Tibial nerve (tissue), 4 donors: ENCODE results near the gene TGFB1. TPM values are rescaled to one million over a fixed set of nuclear protein-coding genes. Genes with fewer than 3 reads are reported as not detected.

ENCODE experiments used
- DNase-seq, 2 donors: peaks; one replicate each; pipeline ENCODE4 v3.0.0-alpha.2; 2019; ENCODE audit warnings: low spot score in 2 of 2
- H3K27ac ChIP-seq, 4 donors: fragments of 200-600 bp; sonication (generic) in 3 of 4; one replicate each; pipeline ENCODE4 v1.5.1; 2017 to 2019; ENCODE audit warnings: mild to moderate bottlenecking in 1 of 4
- H3K27me3 ChIP-seq, 2 donors: fragments of 200-600 bp; sonication (generic) in 1 of 2; one replicate each; pipeline versions ENCODE4 v1.5.1 to v1.6.0; 2017 to 2019
- H3K36me3 ChIP-seq, 3 donors: fragments of 200-600 bp; sonication (generic); one replicate each; pipeline ENCODE4 v1.5.1; 2018 to 2019
- H3K4me1 ChIP-seq, 4 donors: fragments of 200-600 bp; sonication (generic) in 3 of 4; one replicate each; pipeline ENCODE4 v1.5.1; 2017 to 2019
- H3K4me3 ChIP-seq, 4 donors: fragments of 200-600 bp; sonication (generic) in 3 of 4; one replicate each; pipeline ENCODE4 v1.5.1; 2017 to 2019; ENCODE audit warnings: mild to moderate bottlenecking in 1 of 4, moderate library complexity in 1 of 4
- H3K9me3 ChIP-seq, 4 donors: fragments of 200-600 bp; sonication (generic) in 3 of 4; one replicate each; pipeline ENCODE4 v1.5.1; 2017 to 2019
- EP300 ChIP-seq, 2 donors: sonication (generic); formaldehyde crosslinking; IDR thresholded peaks; one replicate each; pipeline ENCODE4 v1.6.1; 2017; ENCODE audit warnings: antibody characterized with exemption in 2 of 2, mild to moderate bottlenecking in 1 of 2
- POLR2A ChIP-seq, 2 donors: fragments of 450-650 bp; IDR thresholded peaks; one replicate each; pipeline ENCODE4 v1.6.1; 2017; ENCODE audit warnings: antibody characterized with exemption in 2 of 2, mild to moderate bottlenecking in 2 of 2, moderate library complexity in 2 of 2
- WGBS, 2 donors: methylation state at CpG; one replicate each; pipeline ENCODE4 v1.1.5; 2018; 5-methylcytosine and 5-hydroxymethylcytosine counted together
- total RNA-seq, 4 donors: library from RNA; depleted of rRNA; stranded (reverse); fragments of >200 nt; gene quantifications; one replicate each; pipeline ENCODE4 v1.1.0, GENCODE V29; 2016
- TF ChIP-seq, protein P1 (sequence below), 5 experiments: fragments of 200-600 bp in 3 of 5; fragments of 450-650 bp in 2 of 5; sonication (generic) in 3 of 5; IDR thresholded peaks; one replicate each; pipeline ENCODE4 v1.5.1; 2016 to 2019; ENCODE audit warnings: antibody characterized with exemption in 5 of 5, mild to moderate bottlenecking in 3 of 5, moderate library complexity in 2 of 5

The TGFB1 gene
- total RNA-seq, 4 donors from 2014 or later, result 14.6 to 31.8 (median 23.9) TPM

DNA sequence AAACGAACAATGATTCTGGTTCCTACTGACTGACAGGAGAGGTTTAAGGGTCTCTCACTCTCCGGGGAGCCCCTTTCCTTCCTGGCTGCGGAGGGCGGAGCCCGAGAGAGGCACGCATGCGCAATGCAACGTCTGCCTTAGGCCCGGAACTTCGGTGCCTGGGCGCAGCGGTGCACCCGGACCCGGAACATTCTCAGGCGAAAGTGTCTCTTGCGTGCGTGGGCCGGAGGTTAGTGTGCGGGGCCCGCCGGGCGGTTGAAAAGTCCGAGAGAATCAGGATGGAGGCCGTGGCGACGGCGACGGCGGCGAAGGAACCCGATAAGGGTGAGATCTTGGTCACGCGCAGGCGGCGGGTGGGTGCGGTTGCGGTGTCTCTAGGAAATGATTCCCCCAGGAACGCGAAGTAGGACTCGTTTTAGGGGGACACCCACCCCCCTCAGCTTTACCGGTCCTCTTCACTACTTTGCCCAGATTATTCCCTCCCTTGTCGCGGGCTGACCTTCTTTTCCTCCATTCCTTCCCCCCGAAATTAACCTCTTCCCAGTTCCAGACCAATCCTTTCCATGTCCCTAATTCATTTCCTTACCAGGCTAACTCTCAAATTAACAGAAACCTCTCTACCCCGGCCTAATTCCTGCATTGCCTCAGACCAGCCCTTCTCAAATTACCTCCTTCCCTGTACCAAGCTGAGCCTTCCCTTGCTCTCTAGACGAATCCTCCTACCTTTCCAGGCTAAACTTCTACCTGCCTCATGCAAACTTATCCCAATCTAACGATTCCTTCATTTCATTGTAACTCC is 43.5 kb downstream of the TGFB1 start, which contains the start of gene CCDC97:
TSS of gene CCDC97 (plus strand) at position 140 of the 799 bp plus-strand sequence. CDS start at position 279, 139 bp downstream.
- H3K4me3 ChIP-seq, result peak within 1 kb of the TSS; percentile 61 to 86 (median 74)
- peaks cover 3 to 42% (median 18%) of the 10 kb centered on the region in 3 donors for H3K36me3 ChIP-seq
- TF ChIP-seq, protein P1, sequence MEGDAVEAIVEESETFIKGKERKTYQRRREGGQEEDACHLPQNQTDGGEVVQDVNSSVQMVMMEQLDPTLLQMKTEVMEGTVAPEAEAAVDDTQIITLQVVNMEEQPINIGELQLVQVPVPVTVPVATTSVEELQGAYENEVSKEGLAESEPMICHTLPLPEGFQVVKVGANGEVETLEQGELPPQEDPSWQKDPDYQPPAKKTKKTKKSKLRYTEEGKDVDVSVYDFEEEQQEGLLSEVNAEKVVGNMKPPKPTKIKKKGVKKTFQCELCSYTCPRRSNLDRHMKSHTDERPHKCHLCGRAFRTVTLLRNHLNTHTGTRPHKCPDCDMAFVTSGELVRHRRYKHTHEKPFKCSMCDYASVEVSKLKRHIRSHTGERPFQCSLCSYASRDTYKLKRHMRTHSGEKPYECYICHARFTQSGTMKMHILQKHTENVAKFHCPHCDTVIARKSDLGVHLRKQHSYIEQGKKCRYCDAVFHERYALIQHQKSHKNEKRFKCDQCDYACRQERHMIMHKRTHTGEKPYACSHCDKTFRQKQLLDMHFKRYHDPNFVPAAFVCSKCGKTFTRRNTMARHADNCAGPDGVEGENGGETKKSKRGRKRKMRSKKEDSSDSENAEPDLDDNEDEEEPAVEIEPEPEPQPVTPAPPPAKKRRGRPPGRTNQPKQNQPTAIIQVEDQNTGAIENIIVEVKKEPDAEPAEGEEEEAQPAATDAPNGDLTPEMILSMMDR (IDR thresholded peaks at IDR 0.05), result peak in 1 of 5 experiments; percentile 40
- TF ChIP-seq POLR2A (IDR thresholded peaks at IDR 0.05), result peak; percentile 34 to 67
- peak; percentile 56 to 88 for TF ChIP-seq EP300 (IDR thresholded peaks at IDR 0.05)
- peaks cover 0 to 47% (median 27%) of the 10 kb centered on the region in 4 donors for H3K4me1 ChIP-seq
- 0% methylated on average over 37 to 47 of the region's 47 CpGs for WGBS, 2 donors
- H3K27ac ChIP-seq, result peak within 1 kb of the TSS; percentile 93 to 99 (median 96)
- no peaks in the 10 kb centered on the region for H3K9me3 ChIP-seq
- H3K27me3 ChIP-seq, result no peaks in the 10 kb centered on the region
- DNase-seq, result peak; percentile 70 to 76

DNA sequence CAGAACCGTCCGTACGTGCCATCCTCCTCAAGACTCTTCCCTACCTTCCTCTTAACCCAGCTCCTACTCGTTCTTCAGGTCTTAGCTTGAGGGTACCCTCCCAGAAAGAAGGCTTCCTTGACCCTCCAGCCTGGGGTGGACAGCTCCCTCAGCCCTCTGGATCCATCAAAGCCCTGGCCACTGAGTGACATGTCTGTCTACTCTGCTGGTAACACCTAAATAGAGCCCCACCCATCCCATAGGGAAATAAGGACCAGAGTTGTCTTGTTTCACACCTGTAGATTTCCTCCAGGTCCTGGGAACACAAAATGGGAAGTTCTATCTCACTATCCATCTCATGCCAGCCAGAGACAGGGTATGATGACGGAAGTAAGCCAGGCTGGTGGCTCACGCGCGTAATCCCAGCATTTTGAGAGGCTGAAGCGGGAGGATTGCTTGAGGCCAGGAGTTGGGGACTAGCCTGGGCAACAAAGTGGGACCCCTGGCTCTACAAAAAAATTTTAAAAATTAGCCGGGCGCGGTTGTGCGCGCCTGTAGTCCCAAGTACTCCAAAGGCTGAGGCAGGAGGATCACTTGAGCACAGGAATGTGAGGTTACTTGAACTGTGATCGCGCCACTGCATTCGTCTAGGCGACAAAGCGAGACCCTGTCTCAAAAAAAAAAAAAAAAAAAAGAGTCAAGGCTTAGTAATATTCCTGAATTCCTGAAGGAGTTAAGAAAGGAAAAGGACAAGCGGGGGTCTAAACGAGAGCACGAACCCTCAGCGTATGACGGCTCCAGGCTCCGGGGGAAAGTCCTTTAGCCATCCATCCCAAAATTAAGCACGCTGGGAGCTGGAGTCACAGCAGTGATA is 44.3 kb downstream of the TGFB1 start:
- Histone ChIP-seq H3K27me3 (no peaks in the 10 kb centered on the region), H3K4me1 (peaks cover 0 to 50% (median 27%) of the 10 kb centered on the region in 4 donors), H3K27ac (peak overlapping the region; percentile 93 to 99 (median 96)), H3K9me3 (no peaks in the 10 kb centered on the region), H3K36me3 (peaks cover 6 to 50% (median 23%) of the 10 kb centered on the region in 3 donors), H3K4me3 (peak overlapping the region; percentile 61 to 86 (median 74))
- 19% methylated on average over 26 of the region's 26 CpGs for WGBS, 2 donors
- DNase-seq, result no peak
- TF ChIP-seq POLR2A (IDR thresholded peaks at IDR 0.05), result no peak

DNA sequence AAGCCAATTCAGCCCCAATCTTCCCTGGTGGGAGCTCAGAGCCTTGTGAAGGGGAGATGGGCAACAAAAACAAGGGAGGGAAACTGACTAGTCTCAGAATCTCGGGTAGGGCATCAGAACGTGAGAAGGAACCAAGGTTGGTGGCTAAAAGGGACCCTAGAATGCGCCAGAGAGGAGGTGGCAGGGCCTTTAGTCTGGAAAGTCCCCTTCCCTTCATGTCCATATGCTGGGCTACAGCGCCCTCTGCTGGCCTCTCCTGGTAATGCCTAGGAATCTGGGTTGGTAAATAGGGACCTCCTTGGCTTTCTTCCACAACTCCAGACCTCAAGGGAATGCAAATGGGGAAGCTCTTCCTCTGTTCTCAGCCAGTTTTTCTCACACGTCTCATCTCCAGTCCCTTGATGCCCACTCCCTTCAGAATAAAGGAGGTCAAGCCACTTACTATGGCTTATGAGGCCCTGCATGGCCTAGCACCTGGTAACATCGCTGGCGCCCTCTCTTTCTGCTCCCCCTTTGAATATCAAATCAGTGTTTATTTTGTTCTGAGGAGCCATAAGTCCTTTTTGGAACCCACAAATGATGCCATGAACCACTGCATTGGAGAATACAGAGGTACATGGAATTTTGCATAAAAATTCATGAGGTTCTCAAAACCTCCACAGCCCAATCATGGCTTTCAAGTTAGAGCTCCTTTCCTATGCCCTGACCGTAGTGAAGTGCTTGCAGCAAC is 45.1 kb downstream of the TGFB1 start:
- Histone ChIP-seq H3K4me1 (peaks cover 0 to 51% (median 27%) of the 10 kb centered on the region in 4 donors), H3K36me3 (peaks cover 9 to 50% (median 30%) of the 10 kb centered on the region in 3 donors), H3K27ac (peak overlapping the region; percentile 93 to 99 (median 96)), H3K4me3 (peak overlapping the region; percentile 61 to 86 (median 74)), H3K9me3 (no peaks in the 10 kb centered on the region), H3K27me3 (no peaks in the 10 kb centered on the region)
- 17 to 24% methylated on average over 8 of the region's 8 CpGs for WGBS, 2 donors
- DNase-seq, result peak; percentile 99 to 100
- TF ChIP-seq, protein P1 (IDR thresholded peaks at IDR 0.05), result peak; percentile 91 to 98 (median 97)
- TF ChIP-seq POLR2A (IDR thresholded peaks at IDR 0.05) (no peak), EP300 (IDR thresholded peaks at IDR 0.05) (peak; percentile 38 to 76)

DNA sequence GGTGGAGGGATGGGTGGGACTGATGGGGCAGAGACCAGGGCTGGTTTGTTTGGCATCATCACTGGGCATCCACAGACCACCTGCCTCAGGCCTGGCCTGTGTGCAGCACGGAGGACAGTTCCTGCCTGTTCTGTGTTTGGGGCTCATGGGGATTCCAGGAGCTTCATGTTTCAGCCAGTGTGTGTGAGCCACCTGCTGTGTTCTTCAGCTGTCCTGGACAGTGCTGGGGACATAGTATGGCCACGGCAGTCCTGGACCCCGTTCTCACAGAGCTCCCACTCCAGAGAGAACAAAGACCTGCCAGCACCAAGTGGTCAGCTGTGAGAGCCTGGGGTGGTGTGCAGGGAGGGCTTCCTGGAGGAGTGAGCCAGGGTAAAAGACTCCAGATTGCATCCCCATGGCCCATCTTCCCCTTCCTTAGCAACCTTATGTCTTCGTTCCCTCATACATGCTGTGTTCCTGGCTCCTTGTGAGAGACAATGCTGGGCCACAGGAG is 45.7 kb downstream of the TGFB1 start:
- no peak for DNase-seq
- no peaks in the 10 kb centered on the region for H3K9me3 ChIP-seq
- peaks cover 10 to 50% (median 34%) of the 10 kb centered on the region in 3 donors for H3K36me3 ChIP-seq
- H3K4me1 ChIP-seq, result peaks cover 0 to 51% (median 27%) of the 10 kb centered on the region in 4 donors
- peak overlapping the region; percentile 93 to 99 (median 96) for H3K27ac ChIP-seq
- no peak overlapping the region for H3K4me3 ChIP-seq
- H3K27me3 ChIP-seq, result no peaks in the 10 kb centered on the region
- 24 to 35% methylated on average over 4 of the region's 4 CpGs for WGBS, 2 donors
- TF ChIP-seq, protein P1 (IDR thresholded peaks at IDR 0.05), result no peak
- no peak for TF ChIP-seq EP300 (IDR thresholded peaks at IDR 0.05)
- no peak for TF ChIP-seq POLR2A (IDR thresholded peaks at IDR 0.05)
